ENCODE results near the gene NTRK3.

DNA sequence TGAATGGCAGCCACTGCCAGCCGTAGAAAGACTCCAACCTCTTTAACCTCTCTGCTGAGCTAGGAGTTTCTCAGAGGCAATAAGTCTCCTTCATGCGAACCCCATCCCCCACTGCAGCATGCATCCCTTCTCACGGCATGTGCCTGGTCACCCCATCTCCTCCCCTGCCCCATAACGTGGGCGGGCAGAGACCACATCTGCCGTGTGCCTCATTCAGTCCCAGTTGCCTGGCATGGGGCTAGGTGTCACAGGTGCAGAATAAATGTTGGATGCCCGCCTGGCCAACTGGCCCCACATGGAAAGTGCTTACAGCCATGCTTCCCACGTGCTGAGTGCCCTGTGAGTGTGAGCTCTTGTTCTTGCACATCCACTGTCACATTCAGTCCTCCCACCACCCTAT, 43.5 kb upstream of the NTRK3 start:
- no peak for TF ChIP-seq CTCF (optimal IDR thresholded peaks at IDR 0.05 in 1 of 3, IDR thresholded peaks at IDR 0.05 in 1 of 3, conservative IDR thresholded peaks at IDR 0.05 in 1 of 3; ENCODE audit: extremely low read depth in 1 of 3, insufficient read depth in 2 of 3, low read length in 3 of 3)
- TF ChIP-seq EZH2 (IDR thresholded peaks at IDR 0.05; ENCODE audit: low read length): no peak
